OCI-LY1 (cell line): ENCODE results near the gene UBASH3B.

Experiments used
- H2AFZ ChIP-seq: fragments of 200-600 bp; sonication (generic), shearing (Covaris generic); 2 replicates; pipeline ENCODE4 v1.6.0; 2014; ENCODE audit warnings: antibody characterized with exemption, mild to moderate bottlenecking, low read length
- H3F3A ChIP-seq: fragments of 200-600 bp; sonication (generic), shearing (Covaris generic); 2 replicates; pipeline ENCODE4 v1.6.0; 2014; ENCODE audit warnings: mild to moderate bottlenecking, antibody characterized with exemption, low read length, moderate library complexity; ENCODE audit not compliant: insufficient read depth
- H3K27ac ChIP-seq: fragments of 200-600 bp; sonication (generic); 2 replicates; pipeline ENCODE4 v1.5.1; 2014; ENCODE audit warnings: low read length, mixed run types, mild to moderate bottlenecking, low read depth; ENCODE audit not compliant: poor library complexity, severe bottlenecking
- H3K27me3 ChIP-seq: fragments of 200-600 bp; sonication (generic); 2 replicates; pipeline ENCODE4 v1.6.0; 2014; ENCODE audit warnings: antibody characterized with exemption, mild to moderate bottlenecking, low read length, moderate library complexity; ENCODE audit not compliant: insufficient read depth
- H3K36me3 ChIP-seq: fragments of 200-600 bp; sonication (generic); 2 replicates; pipeline ENCODE4 v1.6.1; 2014; ENCODE audit warnings: mild to moderate bottlenecking, antibody characterized with exemption, low read length, moderate library complexity, mixed read lengths; ENCODE audit not compliant: insufficient read depth
- H3K4me1 ChIP-seq: fragments of 200-600 bp; sonication (generic); 2 replicates; pipeline ENCODE4 v1.5.1; 2014; ENCODE audit warnings: mild to moderate bottlenecking, low read length, moderate library complexity; ENCODE audit not compliant: insufficient read depth, severe bottlenecking
- H3K4me2 ChIP-seq: fragments of 200-600 bp; sonication (generic), shearing (Covaris generic); 2 replicates; pipeline ENCODE4 v1.6.1; 2014; ENCODE audit warnings: low read length
- H3K4me3 ChIP-seq: fragments of 200-600 bp; sonication (generic); 2 replicates; pipeline ENCODE4 v1.5.1; 2014; ENCODE audit warnings: low read length, low read depth, mild to moderate bottlenecking, mixed read lengths; ENCODE audit not compliant: poor library complexity, severe bottlenecking
- H3K79me2 ChIP-seq: fragments of 200-600 bp; shearing (Covaris generic); 2 replicates; pipeline ENCODE4 v1.6.1; 2016; ENCODE audit warnings: mixed run types, low read length, mixed read lengths; ENCODE audit not compliant: insufficient read depth
- H3K9ac ChIP-seq: fragments of 200-600 bp; sonication (generic), shearing (Covaris generic); 2 replicates; pipeline ENCODE4 v1.6.1; 2014; ENCODE audit warnings: mild to moderate bottlenecking, low read length, mixed read lengths
- H3K9me2 ChIP-seq: fragments of 200-600 bp; sonication (generic), shearing (Covaris generic); 2 replicates; pipeline ENCODE4 v1.6.1; 2014; ENCODE audit warnings: low read depth, mild to moderate bottlenecking, low read length, mixed read lengths
- H3K9me3 ChIP-seq: fragments of 200-600 bp; shearing (Covaris generic); 2 replicates; pipeline ENCODE4 v1.6.1; 2014; ENCODE audit warnings: low read length, mixed read lengths
- H4K20me1 ChIP-seq: fragments of 200-600 bp; sonication (generic), shearing (Covaris generic); 2 replicates; pipeline ENCODE4 v1.6.0; 2016; ENCODE audit warnings: mild to moderate bottlenecking, low read length; ENCODE audit not compliant: insufficient read depth
- CTCF ChIP-seq: fragments of 200-600 bp; sonication (generic), shearing (Covaris generic); IDR thresholded peaks from 2 replicates; pipeline ENCODE4 v1.5.1; 2017; ENCODE audit warnings: mild to moderate bottlenecking, antibody characterized with exemption, low read length, moderate library complexity, mixed read lengths
- EZH2 ChIP-seq: fragments of 200-600 bp; sonication (generic), shearing (Covaris generic); IDR thresholded peaks from 2 replicates; pipeline ENCODE4 v1.8.0; 2017; ENCODE audit warnings: borderline replicate concordance, mixed run types, mild to moderate bottlenecking, antibody characterized with exemption, low read length, moderate library complexity, mixed read lengths

Gene UBASH3B

GRCh38 chr11:122852074-122852795, 196.7 kb downstream of the UBASH3B start:
- H3K4me2 ChIP-seq = peak overlapping the region; percentile 59
- no peaks in the 10 kb centered on the region for H3K79me2 ChIP-seq
- H2AFZ ChIP-seq = 0 out of 2 replicates have a peak overlapping the region, but pooled peaks have one; percentile 5
- H3K4me3 ChIP-seq = peak overlapping the region; percentile 51
- peak overlapping the region; percentile 79 for H3K27ac ChIP-seq
- no peaks in the 10 kb centered on the region for H3K9me3 ChIP-seq
- no peak for TF ChIP-seq EZH2
- no peak for TF ChIP-seq CTCF
- H3K36me3 ChIP-seq = no peaks in the 10 kb centered on the region
- no peaks in the 10 kb centered on the region for H3F3A ChIP-seq
- no peaks in the 10 kb centered on the region for H3K27me3 ChIP-seq
- no peaks in the 10 kb centered on the region for H4K20me1 ChIP-seq
- H3K9ac ChIP-seq = peak overlapping the region; percentile 34; the same call in 1 of the 2 replicates
- H3K9me2 ChIP-seq = no peaks in the 10 kb centered on the region
- H3K4me1 ChIP-seq = peaks cover 52% of the 10 kb centered on the region

GRCh38 chr11:122852796-122853160, 197.3 kb downstream of the UBASH3B start:
- Histone ChIP-seq H3K27ac (peak overlapping the region; percentile 79), H2AFZ (no peak overlapping the region), H3K27me3 (no peaks in the 10 kb centered on the region), H3K9me2 (no peaks in the 10 kb centered on the region), H3F3A (no peaks in the 10 kb centered on the region), H3K4me3 (no peak overlapping the region), H3K79me2 (no peaks in the 10 kb centered on the region), H3K4me1 (peaks cover 47% of the 10 kb centered on the region), H4K20me1 (no peaks in the 10 kb centered on the region), H3K4me2 (peak overlapping the region; percentile 59; the same call in 1 of the 2 replicates), H3K36me3 (no peaks in the 10 kb centered on the region), H3K9me3 (no peaks in the 10 kb centered on the region), H3K9ac (peak overlapping the region; percentile 34; the same call in 1 of the 2 replicates)
- TF ChIP-seq EZH2 = no peak
- TF ChIP-seq CTCF = no peak

GRCh38 chr11:122853261-122853660, 197.7 kb downstream of the UBASH3B start:
- Histone ChIP-seq H3K9me2 (no peaks in the 10 kb centered on the region), H3K4me1 (peaks cover 44% of the 10 kb centered on the region)

More at GRCh38 chr11:122853261-122853660, 197.7 kb downstream of the UBASH3B start:
- H3K9me3 ChIP-seq = no peaks in the 10 kb centered on the region
- no peaks in the 10 kb centered on the region for H4K20me1 ChIP-seq
- H3F3A ChIP-seq = no peaks in the 10 kb centered on the region
- no peak overlapping the region for H3K9ac ChIP-seq
- H3K27ac ChIP-seq = peak overlapping the region; percentile 79
- H3K79me2 ChIP-seq = no peaks in the 10 kb centered on the region
- no peak overlapping the region for H3K4me3 ChIP-seq
- H2AFZ ChIP-seq = no peak overlapping the region
- no peak overlapping the region for H3K4me2 ChIP-seq
- no peak for TF ChIP-seq EZH2
- no peak for TF ChIP-seq CTCF
- H3K36me3 ChIP-seq = no peaks in the 10 kb centered on the region
- no peaks in the 10 kb centered on the region for H3K27me3 ChIP-seq
